GM10847 (cell line): ENCODE results near the gene RGS11.

Experiments
- POLR2A ChIP-seq: IDR thresholded peaks from 2 replicates; pipeline ENCODE4 v1.6.1; 2011; ENCODE audit not compliant: insufficient read length; ENCODE audit errors: extremely low read depth

RGS11 gene

DNA sequence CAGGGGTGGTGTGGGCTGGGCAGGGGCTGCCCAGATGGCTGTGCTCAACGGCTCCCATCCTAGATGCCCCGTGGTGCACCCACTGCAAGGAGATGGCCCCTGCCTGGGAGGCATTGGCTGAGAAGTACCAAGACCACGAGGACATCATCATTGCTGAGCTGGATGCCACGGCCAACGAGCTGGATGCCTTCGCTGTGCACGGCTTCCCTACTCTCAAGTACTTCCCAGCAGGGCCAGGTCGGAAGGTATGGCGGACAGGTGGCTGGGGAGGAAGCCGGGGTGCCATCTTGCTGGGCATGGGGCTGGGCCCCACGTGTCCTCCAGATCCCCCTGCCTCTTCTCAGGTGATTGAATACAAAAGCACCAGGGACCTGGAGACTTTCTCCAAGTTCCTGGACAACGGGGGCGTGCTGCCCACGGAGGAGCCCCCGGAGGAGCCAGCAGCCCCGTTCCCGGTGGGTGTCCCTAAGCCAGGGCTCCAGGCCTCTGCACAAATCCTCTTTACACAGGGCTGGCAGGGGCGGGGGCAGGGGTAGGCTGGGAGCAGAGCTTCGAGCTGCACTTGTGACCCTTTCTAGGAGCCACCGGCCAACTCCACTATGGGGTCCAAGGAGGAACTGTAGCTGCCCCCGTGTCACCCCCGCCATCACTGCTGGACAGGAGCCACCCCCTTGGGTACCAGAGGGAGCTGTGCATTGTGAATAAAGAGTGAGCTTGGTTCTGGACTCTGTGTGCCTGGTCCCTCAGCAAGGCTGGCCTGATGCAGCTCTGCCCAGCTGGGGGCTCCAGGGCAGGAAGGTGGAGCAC, 10.9 kb upstream of the RGS11 start:
- TF ChIP-seq POLR2A, result no peak

- no peak for TF ChIP-seq POLR2A
Observed at GRCh38 chr16:285146-286055, 9.7 kb upstream of the RGS11 start.

DNA sequence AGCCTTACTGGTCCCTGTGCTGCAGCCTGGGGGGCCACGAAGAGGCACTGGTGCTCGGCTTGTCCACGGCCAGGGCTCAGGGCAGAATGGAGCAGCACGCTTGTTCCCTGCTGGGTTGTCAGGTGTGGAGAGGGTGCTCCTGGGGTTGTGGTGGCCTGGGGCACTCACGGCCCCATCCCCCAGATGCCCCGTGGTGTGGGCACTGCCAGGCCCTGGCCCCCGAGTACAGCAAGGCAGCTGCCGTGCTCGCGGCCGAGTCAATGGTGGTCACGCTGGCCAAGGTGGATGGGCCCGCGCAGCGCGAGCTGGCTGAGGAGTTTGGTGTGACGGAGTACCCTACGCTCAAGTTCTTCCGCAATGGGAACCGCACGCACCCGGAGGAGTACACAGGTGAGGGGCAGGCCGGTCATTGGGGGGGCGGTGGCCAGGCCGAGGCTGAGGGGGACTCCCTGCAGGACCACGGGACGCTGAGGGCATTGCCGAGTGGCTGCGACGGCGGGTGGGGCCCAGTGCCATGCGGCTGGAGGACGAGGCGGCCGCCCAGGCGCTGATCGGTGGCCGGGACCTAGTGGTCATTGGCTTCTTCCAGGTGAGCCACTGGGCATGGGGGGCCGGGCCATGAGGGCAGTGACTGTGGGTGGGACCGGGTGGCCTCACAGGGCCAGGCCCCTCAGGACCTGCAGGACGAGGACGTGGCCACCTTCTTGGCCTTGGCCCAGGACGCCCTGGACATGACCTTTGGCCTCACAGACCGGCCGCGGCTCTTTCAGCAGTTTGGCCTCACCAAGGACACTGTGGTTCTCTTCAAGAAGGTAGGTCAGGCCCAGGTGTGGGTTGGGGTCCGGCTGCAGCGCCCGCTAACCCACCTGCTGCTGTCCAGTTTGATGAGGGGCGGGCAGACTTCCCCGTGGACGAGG, 8.7 kb upstream of the RGS11 start:
- TF ChIP-seq POLR2A, result no peak

DNA sequence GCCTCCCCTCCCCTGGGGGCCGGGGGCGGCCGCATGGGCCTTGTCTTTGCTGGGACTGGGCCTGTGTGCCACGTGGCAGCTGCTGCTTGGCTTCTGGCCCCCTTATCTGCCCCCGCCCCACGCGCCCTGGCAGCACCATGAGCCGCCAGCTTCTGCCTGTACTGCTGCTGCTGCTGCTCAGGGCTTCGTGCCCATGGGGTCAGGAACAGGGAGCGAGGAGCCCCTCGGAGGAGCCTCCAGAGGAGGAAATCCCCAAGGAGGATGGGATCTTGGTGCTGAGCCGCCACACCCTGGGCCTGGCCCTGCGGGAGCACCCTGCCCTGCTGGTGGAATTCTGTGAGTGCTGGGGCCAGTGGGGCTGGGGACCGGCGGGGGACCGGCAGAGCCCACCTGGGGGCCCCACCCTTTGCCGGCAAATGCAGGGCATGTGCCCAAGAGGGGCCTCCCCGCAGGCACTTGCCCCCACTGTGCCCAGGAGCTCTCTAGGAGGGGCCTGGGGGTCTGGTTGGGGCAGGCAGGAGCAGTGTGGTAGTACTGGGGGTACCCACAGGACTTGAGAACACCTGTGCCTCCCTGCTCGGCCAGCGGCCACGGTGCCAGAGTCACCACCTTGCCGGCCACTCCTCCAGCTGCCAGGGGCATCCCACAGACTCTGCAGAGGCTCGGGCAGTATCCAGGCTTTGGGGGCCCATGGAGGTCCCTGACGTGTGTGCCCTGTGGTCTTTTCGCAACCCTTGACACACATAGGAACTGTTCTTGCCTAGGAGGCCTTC, 7.5 kb upstream of the RGS11 start, which contains the start of gene PDIA2:
TSS of gene PDIA2 (plus strand) at position 132 of the 773 bp plus-strand sequence. CDS start at position 138, 6 bp downstream.
- no peak for TF ChIP-seq POLR2A

- no peak for TF ChIP-seq POLR2A
Observed at GRCh38 chr16:282491-282890, 6.7 kb upstream of the RGS11 start.

GRCh38 chr16:281660-282255, 6.0 kb upstream of the RGS11 start:
- no peak for TF ChIP-seq POLR2A

DNA sequence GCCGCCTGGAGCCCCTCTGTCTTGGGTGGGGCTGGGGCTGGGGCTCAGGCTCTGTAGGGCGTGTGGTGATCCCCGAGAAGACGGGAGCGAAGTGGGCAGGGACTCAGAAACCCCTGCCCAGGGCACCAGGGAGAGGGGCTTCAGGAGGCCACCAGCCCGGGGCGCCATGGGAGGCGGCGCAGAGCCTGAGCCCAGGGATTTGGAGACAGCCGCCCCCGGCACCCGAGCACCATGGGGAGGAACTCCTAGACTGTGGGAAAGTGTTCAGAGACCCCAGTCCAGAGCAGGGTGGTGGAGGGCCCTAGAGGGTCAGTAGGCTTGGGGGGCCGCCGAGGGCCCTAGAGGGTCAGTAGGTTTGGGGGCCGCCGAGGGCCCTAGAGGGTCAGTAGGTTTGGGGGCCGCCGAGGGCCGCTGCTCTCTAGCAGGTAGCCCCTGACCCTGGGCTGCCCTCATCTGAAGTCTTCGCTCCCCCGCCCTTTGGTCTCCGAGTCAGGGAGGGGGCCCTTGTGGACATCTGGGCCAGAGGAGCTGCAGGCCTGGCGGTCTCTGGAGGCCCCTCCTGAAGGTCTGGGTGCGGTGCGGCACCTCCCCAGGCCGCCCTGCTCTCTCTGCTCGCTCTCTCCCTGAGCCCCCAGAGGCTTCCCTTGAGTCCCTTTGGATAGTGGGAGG, 5.4 kb upstream of the RGS11 start:
- TF ChIP-seq POLR2A, result no peak

DNA sequence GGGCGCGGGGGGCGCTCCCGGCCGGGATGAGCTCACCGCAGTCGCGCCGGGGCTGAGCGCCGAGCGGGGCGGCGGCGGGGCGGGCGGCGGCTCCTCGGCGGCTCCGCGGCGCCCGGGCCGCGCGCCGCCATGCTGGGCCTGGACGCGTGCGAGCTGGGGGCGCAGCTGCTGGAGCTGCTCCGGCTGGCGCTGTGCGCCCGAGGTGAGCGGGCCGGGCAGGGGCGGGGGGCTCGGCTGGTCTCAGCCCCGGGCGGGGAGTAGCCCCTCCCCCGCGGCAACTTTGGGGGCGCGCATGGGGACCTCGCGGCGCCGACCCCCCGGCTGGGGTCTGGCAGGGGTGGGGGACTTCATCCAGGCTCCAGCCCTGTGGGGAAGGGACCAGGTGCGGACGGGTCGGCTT, 4.8 kb upstream of the RGS11 start, which contains the start of gene ARHGDIG:
TSS of gene ARHGDIG (plus strand) at position 40 of the 400 bp plus-strand sequence. CDS start at position 130, 90 bp downstream.
- no peak for TF ChIP-seq POLR2A

DNA sequence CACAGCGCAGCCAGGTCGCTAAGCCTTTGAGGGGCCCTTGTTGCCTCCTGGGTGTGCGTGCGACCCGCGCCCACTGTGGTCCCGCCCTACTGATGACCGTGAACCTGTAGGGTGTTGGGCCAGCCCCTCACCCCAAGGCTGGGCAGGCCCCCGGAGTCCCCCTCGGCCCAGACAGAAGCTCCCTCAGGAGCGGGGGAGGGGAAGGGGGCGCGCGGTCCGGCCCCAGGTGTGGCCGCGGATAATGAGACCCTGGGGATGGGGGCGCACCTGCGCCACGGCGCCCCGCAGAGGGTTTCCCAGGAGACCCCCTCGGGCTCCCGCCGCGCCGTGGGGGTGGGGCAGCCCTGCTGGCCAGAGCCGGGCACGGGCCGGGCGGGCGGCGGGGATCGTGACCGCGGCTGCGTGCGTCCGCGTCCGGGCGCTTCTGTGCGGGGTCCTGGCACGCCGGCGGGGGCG, 4.3 kb upstream of the RGS11 start:
- no peak for TF ChIP-seq POLR2A

DNA sequence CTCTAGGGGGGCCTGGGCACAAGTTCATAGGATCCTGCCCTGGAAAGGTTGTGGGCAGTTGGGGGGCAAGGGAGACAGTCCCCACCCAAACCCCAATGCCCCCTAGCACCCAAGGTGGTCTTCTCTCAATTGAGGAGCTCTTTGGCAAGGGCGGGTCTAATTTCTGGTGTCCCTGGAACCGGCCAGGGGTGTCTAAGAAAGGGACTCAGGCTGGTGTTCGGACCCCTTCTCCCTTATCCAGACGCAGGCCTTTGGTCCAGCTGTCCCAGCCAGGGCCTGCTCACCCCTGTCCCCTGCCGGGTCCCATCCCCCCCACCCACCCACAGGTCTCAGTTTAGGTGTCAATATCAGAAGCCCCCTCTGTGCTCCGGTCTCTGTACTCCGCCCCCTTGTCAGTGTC, 3.8 kb upstream of the RGS11 start:
- no peak for TF ChIP-seq POLR2A

GRCh38 chr16:278863-279366, 3.2 kb upstream of the RGS11 start:
- TF ChIP-seq POLR2A, result no peak

DNA sequence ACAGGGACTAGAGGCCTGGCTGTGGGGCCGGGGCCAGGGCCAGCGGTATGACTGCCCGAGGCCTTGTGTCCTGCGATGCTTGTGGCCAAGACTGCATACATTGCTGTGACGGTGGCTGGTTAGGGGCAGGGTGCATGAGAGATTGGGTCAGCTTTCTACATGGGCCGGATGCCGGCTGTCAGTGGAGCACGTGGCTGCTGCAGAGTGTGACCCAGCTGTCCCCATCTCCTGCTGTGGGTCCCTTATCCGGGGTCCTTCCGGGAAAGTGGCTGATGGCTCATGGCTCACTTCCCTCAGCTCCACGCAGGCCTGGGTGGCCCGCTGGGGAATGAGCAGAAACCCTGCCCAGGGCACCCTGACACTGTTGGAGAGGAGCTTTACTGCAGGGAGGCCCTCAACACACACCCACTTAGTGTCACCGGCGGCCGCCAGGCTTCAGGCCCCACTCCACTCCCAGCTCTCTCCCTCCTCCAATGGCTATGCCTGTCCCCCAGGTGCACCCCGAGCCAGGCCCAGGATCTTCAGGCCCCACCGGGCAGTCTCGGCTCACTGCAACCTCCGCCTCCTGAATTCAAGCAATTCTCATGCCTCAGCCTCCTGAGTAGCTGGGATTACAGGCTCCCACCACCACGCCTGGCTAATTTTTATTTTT, 808 bp upstream of the RGS11 start:
- no peak for TF ChIP-seq POLR2A
